ENCODE results near the gene LTBP3. TPM values are rescaled to one million over a fixed set of nuclear protein-coding genes. Genes with fewer than 3 reads are reported as not detected.
A peak's percentile ranks its signal among the peaks of the same experiment; 100 is the strongest.

LTBP3 gene
- total and polyA plus RNA-seq, 9 of the 15 experiments (the other 6 are each of a cell fraction or from before 2014, with no cell fraction given) = 0.06 to 20.5 (median 4.8) TPM

DNA sequence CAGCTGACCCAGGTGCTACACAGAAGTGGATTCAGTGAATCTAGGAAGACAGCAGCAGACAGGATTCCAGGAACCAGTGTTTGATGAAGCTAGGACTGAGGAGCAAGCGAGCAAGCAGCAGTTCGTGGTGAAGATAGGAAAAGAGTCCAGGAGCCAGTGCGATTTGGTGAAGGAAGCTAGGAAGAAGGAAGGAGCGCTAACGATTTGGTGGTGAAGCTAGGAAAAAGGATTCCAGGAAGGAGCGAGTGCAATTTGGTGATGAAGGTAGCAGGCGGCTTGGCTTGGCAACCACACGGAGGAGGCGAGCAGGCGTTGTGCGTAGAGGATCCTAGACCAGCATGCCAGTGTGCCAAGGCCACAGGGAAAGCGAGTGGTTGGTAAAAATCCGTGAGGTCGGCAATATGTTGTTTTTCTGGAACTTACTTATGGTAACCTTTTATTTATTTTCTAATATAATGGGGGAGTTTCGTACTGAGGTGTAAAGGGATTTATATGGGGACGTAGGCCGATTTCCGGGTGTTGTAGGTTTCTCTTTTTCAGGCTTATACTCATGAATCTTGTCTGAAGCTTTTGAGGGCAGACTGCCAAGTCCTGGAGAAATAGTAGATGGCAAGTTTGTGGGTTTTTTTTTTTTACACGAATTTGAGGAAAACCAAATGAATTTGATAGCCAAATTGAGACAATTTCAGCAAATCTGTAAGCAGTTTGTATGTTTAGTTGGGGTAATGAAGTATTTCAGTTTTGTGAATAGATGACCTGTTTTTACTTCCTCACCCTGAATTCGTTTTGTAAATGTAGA is 57.6 kb downstream of the LTBP3 start (continued):
- peak in 1 of 2 experiments; percentile 15; a peak in 1 of 4 replicates for TF ChIP-seq MNT (conservative IDR thresholded peaks at IDR 0.05)
- TF ChIP-seq MCM2 (IDR thresholded peaks at IDR 0.05; ENCODE audit: low read depth) = no peak
- no peak for TF ChIP-seq COPS2 (conservative IDR thresholded peaks at IDR 0.05)
- TF ChIP-seq KLF13 (tag; IDR thresholded peaks at IDR 0.05; ENCODE audit: borderline replicate concordance, low read depth) = no peak
- no peak; the same call in 1 of the 2 replicates for TF ChIP-seq SIN3B (IDR thresholded peaks at IDR 0.05; ENCODE audit: low read depth)
- peak; percentile 86 for TF ChIP-seq POLR2G (IDR thresholded peaks at IDR 0.05; ENCODE audit: low read depth, low read length)
- TF ChIP-seq, protein P1, sequence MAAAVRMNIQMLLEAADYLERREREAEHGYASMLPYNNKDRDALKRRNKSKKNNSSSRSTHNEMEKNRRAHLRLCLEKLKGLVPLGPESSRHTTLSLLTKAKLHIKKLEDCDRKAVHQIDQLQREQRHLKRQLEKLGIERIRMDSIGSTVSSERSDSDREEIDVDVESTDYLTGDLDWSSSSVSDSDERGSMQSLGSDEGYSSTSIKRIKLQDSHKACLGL (CRISPR knock-in tag; IDR thresholded peaks at IDR 0.05; ENCODE audit: borderline replicate concordance, poor library complexity, severe bottlenecking) = no peak
- no peak for TF ChIP-seq KDM4B (IDR thresholded peaks at IDR 0.05; ENCODE audit: borderline replicate concordance in 2 of 2, low read depth in 1 of 2)
- TF ChIP-seq, protein P2, sequence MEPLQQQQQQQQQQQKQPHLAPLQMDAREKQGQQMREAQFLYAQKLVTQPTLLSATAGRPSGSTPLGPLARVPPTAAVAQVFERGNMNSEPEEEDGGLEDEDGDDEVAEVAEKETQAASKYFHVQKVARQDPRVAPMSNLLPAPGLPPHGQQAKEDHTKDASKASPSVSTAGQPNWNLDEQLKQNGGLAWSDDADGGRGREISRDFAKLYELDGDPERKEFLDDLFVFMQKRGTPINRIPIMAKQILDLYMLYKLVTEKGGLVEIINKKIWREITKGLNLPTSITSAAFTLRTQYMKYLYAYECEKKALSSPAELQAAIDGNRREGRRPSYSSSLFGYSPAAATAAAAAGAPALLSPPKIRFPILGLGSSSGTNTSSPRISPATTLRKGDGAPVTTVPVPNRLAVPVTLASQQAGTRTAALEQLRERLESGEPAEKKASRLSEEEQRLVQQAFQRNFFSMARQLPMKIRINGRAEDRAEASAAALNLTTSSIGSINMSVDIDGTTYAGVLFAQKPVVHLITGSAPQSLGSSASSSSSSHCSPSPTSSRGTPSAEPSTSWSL (CRISPR knock-in tag; IDR thresholded peaks at IDR 0.05; ENCODE audit: borderline replicate concordance) = no peak
- peak; percentile 47; the same call in 1 of the 2 replicates for TF ChIP-seq NBN (IDR thresholded peaks at IDR 0.05; ENCODE audit: low read depth)
- 0 out of 2 replicates have a peak, but pooled peaks have one; percentile 36 for TF ChIP-seq FOXJ2 (tag; IDR thresholded peaks at IDR 0.05)
- peak; percentile 55 for TF ChIP-seq PCBP1 (IDR thresholded peaks at IDR 0.05; ENCODE audit: low read depth, low read length, poor library complexity, severe bottlenecking)
- no peak for TF ChIP-seq SAFB2 (IDR thresholded peaks at IDR 0.05; ENCODE audit: borderline replicate concordance, low read depth, low read length, severe bottlenecking)
- TF ChIP-seq, protein P3, sequence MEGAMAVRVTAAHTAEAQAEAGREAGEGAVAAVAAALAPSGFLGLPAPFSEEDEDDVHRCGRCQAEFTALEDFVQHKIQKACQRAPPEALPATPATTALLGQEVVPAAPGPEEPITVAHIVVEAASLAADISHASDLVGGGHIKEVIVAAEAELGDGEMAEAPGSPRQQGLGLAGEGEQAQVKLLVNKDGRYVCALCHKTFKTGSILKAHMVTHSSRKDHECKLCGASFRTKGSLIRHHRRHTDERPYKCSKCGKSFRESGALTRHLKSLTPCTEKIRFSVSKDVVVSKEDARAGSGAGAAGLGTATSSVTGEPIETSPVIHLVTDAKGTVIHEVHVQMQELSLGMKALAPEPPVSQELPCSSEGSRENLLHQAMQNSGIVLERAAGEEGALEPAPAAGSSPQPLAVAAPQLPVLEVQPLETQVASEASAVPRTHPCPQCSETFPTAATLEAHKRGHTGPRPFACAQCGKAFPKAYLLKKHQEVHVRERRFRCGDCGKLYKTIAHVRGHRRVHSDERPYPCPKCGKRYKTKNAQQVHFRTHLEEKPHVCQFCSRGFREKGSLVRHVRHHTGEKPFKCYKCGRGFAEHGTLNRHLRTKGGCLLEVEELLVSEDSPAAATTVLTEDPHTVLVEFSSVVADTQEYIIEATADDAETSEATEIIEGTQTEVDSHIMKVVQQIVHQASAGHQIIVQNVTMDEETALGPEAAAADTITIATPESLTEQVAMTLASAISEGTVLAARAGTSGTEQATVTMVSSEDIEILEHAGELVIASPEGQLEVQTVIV (CRISPR knock-in tag; IDR thresholded peaks at IDR 0.05; ENCODE audit: borderline replicate concordance) = no peak
- no peak for TF ChIP-seq RFX1 (IDR thresholded peaks at IDR 0.05)
- TF ChIP-seq ELF1 (tag; IDR thresholded peaks at IDR 0.05) = peak; percentile 72
- TF ChIP-seq DNMT1 (IDR thresholded peaks at IDR 0.05) = no peak
- no peak for TF ChIP-seq TCF7L2 (IDR thresholded peaks at IDR 0.05; ENCODE audit: low read depth, low read length)
- TF ChIP-seq NRF1 (conservative IDR thresholded peaks at IDR 0.05 in 1 of 2, IDR thresholded peaks at IDR 0.05 in 1 of 2) = no peak
- no peak for TF ChIP-seq IRF2 (CRISPR knock-in tag; IDR thresholded peaks at IDR 0.05)
- no peak for TF ChIP-seq MECOM (CRISPR knock-in tag; IDR thresholded peaks at IDR 0.05)
- TF ChIP-seq CREM (IDR thresholded peaks at IDR 0.05; ENCODE audit: low read depth) = peak; percentile 14; the same call in 1 of the 2 replicates
